ENCODE results near the gene SLC7A14. TPM values are rescaled to one million over a fixed set of nuclear protein-coding genes. Genes with fewer than 3 reads are reported as not detected.

The SLC7A14 gene
- total and polyA plus RNA-seq, 2 donors (not counting 3 experiments of a cell fraction or from before 2014, with no cell fraction given), result 0.07 to 0.57 TPM

DNA sequence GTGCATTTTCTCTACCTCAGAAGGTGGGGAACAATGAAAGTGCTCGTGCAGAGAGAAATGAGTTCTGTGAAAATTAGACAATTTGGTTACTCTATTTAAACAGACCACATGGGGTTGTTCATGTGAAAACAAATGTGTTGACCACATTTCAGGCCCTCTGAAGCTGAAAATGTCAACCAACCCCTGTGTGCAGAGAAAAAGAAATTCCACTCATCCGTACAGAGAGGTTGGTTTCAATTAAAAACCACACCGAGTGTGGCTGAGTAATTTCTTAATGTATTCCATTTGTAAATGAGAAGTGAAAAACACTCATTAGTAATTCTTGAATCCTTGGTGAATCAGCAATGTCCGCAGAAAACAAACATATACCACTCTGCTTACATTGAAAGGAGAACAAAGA is 46.9 kb upstream of the SLC7A14 start:
- Histone ChIP-seq H3K9ac (replicated peaks; ENCODE audit: extremely low read depth, insufficient read depth, low read length) (no peak overlapping the region), H4K20me1 (replicated peaks; ENCODE audit: control insufficient read depth, extremely low read depth, insufficient read depth, low read length) (no peaks in the 10 kb centered on the region), H3K9me1 (replicated peaks; ENCODE audit: control insufficient read depth, extremely low read depth, insufficient read depth, low read length) (no peaks in the 10 kb centered on the region), H3K4me1 (ENCODE audit: control insufficient read depth, extremely low read depth, insufficient read depth, low read length) (no peaks in the 10 kb centered on the region), H3K27ac (ENCODE audit: insufficient read depth, low read depth, low read length) (no peak overlapping the region), H3K27me3 (ENCODE audit: control insufficient read depth in 2 of 2, insufficient read depth in 2 of 2, low read length in 2 of 2) (no peaks in the 10 kb centered on the region), H3K79me2 (ENCODE audit: control insufficient read depth, insufficient read depth, low read length) (no peaks in the 10 kb centered on the region), H3K4me2 (ENCODE audit: insufficient read depth, low read length) (no peak overlapping the region), H2AFZ (ENCODE audit: low read depth, low read length) (no peak overlapping the region), H3K9me3 (replicated peaks; ENCODE audit: control insufficient read depth, insufficient read depth, low read length) (no peaks in the 10 kb centered on the region), H3K4me3 (replicated peaks in 1 of 3; ENCODE audit: insufficient read depth in 1 of 3, low read depth in 1 of 3, low read length in 3 of 3) (no peak overlapping the region), H3K36me3 (ENCODE audit: control insufficient read depth in 2 of 2, extremely low read depth in 1 of 2, insufficient read depth in 2 of 2, low read length in 2 of 2) (no peaks in the 10 kb centered on the region)
- dilution Hi-C loops (cut with MboI; ENCODE audit: extremely low pct_ligation_motif_present, low sequenced_read_pairs), result no loop called here
- intact Hi-C loops (cut with micrococcal nuclease), result no loop called here
- BruUV-seq (replicated peaks), result no TSS peak
- ChIA-PET CTCF (no interaction called here), POLR2A (no interaction called here)
- TF ChIP-seq POLR2AphosphoS5 (IDR thresholded peaks at IDR 0.05; ENCODE audit: insufficient read depth, low read depth, low read length) (no peak), MYC (IDR thresholded peaks at IDR 0.05; ENCODE audit: low read depth, low read length) (no peak), POLR2A (IDR thresholded peaks at IDR 0.05; ENCODE audit: low read depth, low read length) (no peak), EZH2 (IDR thresholded peaks at IDR 0.05; ENCODE audit: borderline replicate concordance, low read depth, low read length, severe bottlenecking) (no peak), JUN (IDR thresholded peaks at IDR 0.05; ENCODE audit: borderline replicate concordance, insufficient read depth, insufficient read length, low read depth) (no peak), FOS (IDR thresholded peaks at IDR 0.05; ENCODE audit: borderline replicate concordance, insufficient read depth, low read length) (no peak), GATA2 (IDR thresholded peaks at IDR 0.05; ENCODE audit: insufficient read depth, insufficient read length, low read depth, low read length) (no peak)
- TF ChIP-seq, protein P1, sequence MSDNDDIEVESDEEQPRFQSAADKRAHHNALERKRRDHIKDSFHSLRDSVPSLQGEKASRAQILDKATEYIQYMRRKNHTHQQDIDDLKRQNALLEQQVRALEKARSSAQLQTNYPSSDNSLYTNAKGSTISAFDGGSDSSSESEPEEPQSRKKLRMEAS (IDR thresholded peaks at IDR 0.05; ENCODE audit: insufficient read depth, insufficient read length), result no peak
- TF ChIP-seq, protein P2, sequence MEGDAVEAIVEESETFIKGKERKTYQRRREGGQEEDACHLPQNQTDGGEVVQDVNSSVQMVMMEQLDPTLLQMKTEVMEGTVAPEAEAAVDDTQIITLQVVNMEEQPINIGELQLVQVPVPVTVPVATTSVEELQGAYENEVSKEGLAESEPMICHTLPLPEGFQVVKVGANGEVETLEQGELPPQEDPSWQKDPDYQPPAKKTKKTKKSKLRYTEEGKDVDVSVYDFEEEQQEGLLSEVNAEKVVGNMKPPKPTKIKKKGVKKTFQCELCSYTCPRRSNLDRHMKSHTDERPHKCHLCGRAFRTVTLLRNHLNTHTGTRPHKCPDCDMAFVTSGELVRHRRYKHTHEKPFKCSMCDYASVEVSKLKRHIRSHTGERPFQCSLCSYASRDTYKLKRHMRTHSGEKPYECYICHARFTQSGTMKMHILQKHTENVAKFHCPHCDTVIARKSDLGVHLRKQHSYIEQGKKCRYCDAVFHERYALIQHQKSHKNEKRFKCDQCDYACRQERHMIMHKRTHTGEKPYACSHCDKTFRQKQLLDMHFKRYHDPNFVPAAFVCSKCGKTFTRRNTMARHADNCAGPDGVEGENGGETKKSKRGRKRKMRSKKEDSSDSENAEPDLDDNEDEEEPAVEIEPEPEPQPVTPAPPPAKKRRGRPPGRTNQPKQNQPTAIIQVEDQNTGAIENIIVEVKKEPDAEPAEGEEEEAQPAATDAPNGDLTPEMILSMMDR (IDR thresholded peaks at IDR 0.05; ENCODE audit: extremely low read depth in 1 of 2, insufficient read depth in 1 of 2, low read depth in 1 of 2, low read length in 2 of 2), result no peak
- FAIRE-seq (no peak), DNase-seq (ENCODE audit: low read depth, low spot score) (no peak)
